Loucy (cell line): ENCODE measurements around the gene SERF2.
A peak's percentile ranks its signal among the peaks of the same experiment; 100 is the strongest.

Experiments
- H2AFZ ChIP-seq: fragments of 200-600 bp; sonication (generic); 2 replicates; pipeline ENCODE4 v1.6.0; 2016; ENCODE audit warnings: antibody characterized with exemption, mild to moderate bottlenecking, low read length, moderate library complexity
- H3F3A ChIP-seq: fragments of 200-600 bp; 2 replicates; pipeline ENCODE4 v1.6.0; 2016; ENCODE audit warnings: antibody characterized with exemption, low read depth, mild to moderate bottlenecking
- H3K27me3 ChIP-seq: fragments of 200-600 bp; sonication (generic); 2 replicates; pipeline ENCODE4 v1.6.1; 2014; ENCODE audit warnings: low read length, mild to moderate bottlenecking; ENCODE audit not compliant: insufficient read depth, poor library complexity, severe bottlenecking
- H3K36me3 ChIP-seq: fragments of 200-600 bp; sonication (generic); 2 replicates; pipeline ENCODE4 v1.6.1; 2016; ENCODE audit warnings: low read length; ENCODE audit not compliant: insufficient read depth
- H3K4me1 ChIP-seq: fragments of 200-600 bp; sonication (generic); 2 replicates; pipeline ENCODE4 v1.5.1; 2014; ENCODE audit warnings: low read length, mild to moderate bottlenecking; ENCODE audit not compliant: insufficient read depth, poor library complexity, severe bottlenecking
- H3K4me2 ChIP-seq: fragments of 200-600 bp; sonication (generic); 2 replicates; pipeline ENCODE4 v1.6.0; 2014; ENCODE audit warnings: antibody characterized with exemption, low read length, low read depth, mild to moderate bottlenecking; ENCODE audit not compliant: poor library complexity, severe bottlenecking
- H3K4me3 ChIP-seq: fragments of 200-600 bp; sonication (generic); 2 replicates; pipeline ENCODE4 v1.5.1; 2014; ENCODE audit warnings: low read length, mild to moderate bottlenecking, mixed read lengths; ENCODE audit not compliant: poor library complexity, severe bottlenecking
- H3K79me2 ChIP-seq: fragments of 200-600 bp; sonication (generic); 2 replicates; pipeline ENCODE4 v1.6.1; 2014; ENCODE audit warnings: low read length; ENCODE audit not compliant: insufficient read depth
- H3K9ac ChIP-seq: fragments of 200-600 bp; sonication (generic); 2 replicates; pipeline ENCODE4 v1.6.0; 2014; ENCODE audit warnings: mild to moderate bottlenecking, low read depth, low read length, moderate library complexity; ENCODE audit not compliant: poor library complexity, severe bottlenecking
- H3K9me2 ChIP-seq: fragments of 200-600 bp; sonication (generic); replicated peaks from 2 replicates; pipeline ENCODE4 v1.6.1; 2016; ENCODE audit warnings: low read depth, low read length, mixed read lengths
- H3K9me3 ChIP-seq: fragments of 200-600 bp; sonication (generic); 2 replicates; pipeline ENCODE4 v1.6.1; 2014; ENCODE audit warnings: mild to moderate bottlenecking, antibody characterized with exemption, low read length, low read depth; ENCODE audit not compliant: insufficient read depth
- H4K20me1 ChIP-seq: fragments of 200-600 bp; sonication (generic); 2 replicates; pipeline ENCODE4 v1.6.0; 2014; ENCODE audit warnings: antibody characterized with exemption, low read length, mild to moderate bottlenecking; ENCODE audit not compliant: insufficient read depth, poor library complexity, severe bottlenecking
- CTCF ChIP-seq: fragments of 200-600 bp; sonication (generic); conservative IDR thresholded peaks from 2 replicates; pipeline ENCODE4 v1.5.1; 2014; ENCODE audit warnings: mild to moderate bottlenecking, antibody characterized with exemption, low read length
- EZH2phosphoT487 ChIP-seq: fragments of 200-600 bp; IDR thresholded peaks from 2 replicates; pipeline ENCODE4 v1.6.1; 2018; ENCODE audit warnings: antibody characterized with exemption, mild to moderate bottlenecking, moderate library complexity, borderline replicate concordance

The SERF2 gene

GRCh38 chr15:43795997-43796396 lies 3.9 kb downstream of the SERF2 start:
- Histone ChIP-seq H2AFZ (no peak overlapping the region), H3K4me1 (peaks cover 51% of the 10 kb centered on the region), H3K9ac (no peak overlapping the region), H3K9me3 (no peaks in the 10 kb centered on the region), H3K36me3 (peaks cover 30% of the 10 kb centered on the region; the same call in 1 of the 2 replicates), H3K4me3 (no peak overlapping the region), H3K79me2 (peaks cover 50% of the 10 kb centered on the region), H3K9me2 (no peaks in the 10 kb centered on the region), H3K27me3 (peaks cover 6% of the 10 kb centered on the region), H3F3A (peaks cover 9% of the 10 kb centered on the region; the same call in 1 of the 2 replicates), H4K20me1 (peaks cover 46% of the 10 kb centered on the region), H3K4me2 (peak overlapping the region; percentile 97)
- TF ChIP-seq EZH2phosphoT487, result no peak
- TF ChIP-seq CTCF, result no peak

GRCh38 chr15:43796566-43796965 lies 4.4 kb downstream of the SERF2 start:
- TF ChIP-seq EZH2phosphoT487, result no peak
- no peak for TF ChIP-seq CTCF
- Histone ChIP-seq H3F3A (peaks cover 9% of the 10 kb centered on the region; the same call in 1 of the 2 replicates), H3K9ac (no peak overlapping the region), H3K4me1 (peaks cover 53% of the 10 kb centered on the region), H3K27me3 (peaks cover 6% of the 10 kb centered on the region), H3K36me3 (peaks cover 31% of the 10 kb centered on the region; the same call in 1 of the 2 replicates), H3K9me3 (no peaks in the 10 kb centered on the region), H4K20me1 (peaks cover 46% of the 10 kb centered on the region), H3K79me2 (peaks cover 56% of the 10 kb centered on the region), H2AFZ (no peak overlapping the region), H3K9me2 (no peaks in the 10 kb centered on the region), H3K4me2 (no peak overlapping the region), H3K4me3 (no peak overlapping the region)

GRCh38 chr15:43799209-43799944 lies 7.3 kb downstream of the SERF2 start:
- no peaks in the 10 kb centered on the region for H3K9me3 ChIP-seq
- H3F3A ChIP-seq, result peaks cover 12% of the 10 kb centered on the region; the same call in 1 of the 2 replicates
- peaks cover 25% of the 10 kb centered on the region for H4K20me1 ChIP-seq
- peaks cover 37% of the 10 kb centered on the region; the same call in 1 of the 2 replicates for H3K36me3 ChIP-seq
- peaks cover 39% of the 10 kb centered on the region for H3K4me1 ChIP-seq
- H3K4me2 ChIP-seq, result peak overlapping the region; percentile 50
- H3K79me2 ChIP-seq, result peaks cover 38% of the 10 kb centered on the region
- TF ChIP-seq EZH2phosphoT487 (no peak), CTCF (peak; percentile 20; the same call in 1 of the 2 replicates)
- H2AFZ ChIP-seq, result no peak overlapping the region
- no peaks in the 10 kb centered on the region for H3K27me3 ChIP-seq
- peak overlapping the region; percentile 91 for H3K4me3 ChIP-seq
- no peaks in the 10 kb centered on the region for H3K9me2 ChIP-seq
- H3K9ac ChIP-seq, result peak overlapping the region; percentile 88
